Measurements from ENCODE around the gene TTYH2.

DNA sequence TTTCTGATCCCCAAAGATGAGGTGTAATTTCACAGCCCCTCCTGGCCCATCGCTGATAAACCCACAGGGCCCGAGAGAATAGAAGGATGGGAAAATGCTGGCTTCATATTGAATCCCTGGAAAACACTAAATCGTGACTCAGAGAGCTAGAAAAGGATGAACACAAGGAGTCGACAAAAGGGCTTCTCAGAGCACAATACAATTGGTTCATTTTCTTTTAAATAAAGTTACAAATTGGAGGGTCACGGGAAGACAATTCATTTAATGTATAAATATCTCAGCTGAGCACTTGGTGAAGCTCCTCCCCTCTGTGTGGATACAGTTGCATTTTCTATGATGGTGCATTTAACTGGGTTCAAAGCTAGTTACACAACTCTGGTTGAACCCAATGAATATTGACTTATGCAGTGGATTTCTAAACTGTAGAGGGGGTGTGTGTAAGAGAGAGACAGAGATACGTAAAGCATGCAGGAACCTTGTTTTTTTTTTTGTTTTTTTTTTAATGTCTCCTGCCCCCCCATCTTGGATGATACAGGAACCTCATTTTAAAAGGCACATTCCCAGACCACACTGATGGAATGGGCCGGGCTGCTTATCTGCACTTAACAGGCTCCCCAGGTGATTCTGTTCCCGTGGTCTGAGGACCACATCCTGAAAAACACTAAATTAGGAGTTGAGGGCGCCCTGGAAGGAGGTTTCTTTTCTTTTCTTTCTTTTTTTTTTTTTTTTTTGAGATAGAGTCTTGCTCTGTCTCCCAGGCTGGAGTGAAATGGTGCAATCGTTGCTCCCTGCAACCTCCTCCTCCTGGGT lies 14.1 kb downstream of the TTYH2 start:
- TF ChIP-seq, protein P1, sequence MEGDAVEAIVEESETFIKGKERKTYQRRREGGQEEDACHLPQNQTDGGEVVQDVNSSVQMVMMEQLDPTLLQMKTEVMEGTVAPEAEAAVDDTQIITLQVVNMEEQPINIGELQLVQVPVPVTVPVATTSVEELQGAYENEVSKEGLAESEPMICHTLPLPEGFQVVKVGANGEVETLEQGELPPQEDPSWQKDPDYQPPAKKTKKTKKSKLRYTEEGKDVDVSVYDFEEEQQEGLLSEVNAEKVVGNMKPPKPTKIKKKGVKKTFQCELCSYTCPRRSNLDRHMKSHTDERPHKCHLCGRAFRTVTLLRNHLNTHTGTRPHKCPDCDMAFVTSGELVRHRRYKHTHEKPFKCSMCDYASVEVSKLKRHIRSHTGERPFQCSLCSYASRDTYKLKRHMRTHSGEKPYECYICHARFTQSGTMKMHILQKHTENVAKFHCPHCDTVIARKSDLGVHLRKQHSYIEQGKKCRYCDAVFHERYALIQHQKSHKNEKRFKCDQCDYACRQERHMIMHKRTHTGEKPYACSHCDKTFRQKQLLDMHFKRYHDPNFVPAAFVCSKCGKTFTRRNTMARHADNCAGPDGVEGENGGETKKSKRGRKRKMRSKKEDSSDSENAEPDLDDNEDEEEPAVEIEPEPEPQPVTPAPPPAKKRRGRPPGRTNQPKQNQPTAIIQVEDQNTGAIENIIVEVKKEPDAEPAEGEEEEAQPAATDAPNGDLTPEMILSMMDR (IDR thresholded peaks at IDR 0.05) = no peak
- TF ChIP-seq EZH2 (IDR thresholded peaks at IDR 0.05; ENCODE audit: borderline replicate concordance, insufficient read depth, low read depth, low read length, poor library complexity, severe bottlenecking) = no peak
